Activated naive CD4-positive, alpha-beta T cell (primary cell): ENCODE measurements around the gene COL8A2.
A peak's percentile ranks its signal among the peaks of the same experiment; 100 is the strongest.
"Not testable (repeated sequence)": the region's sequence is repeated elsewhere in the genome, so short reads cannot be mapped to it uniquely, and the experiment has no call there.

Experiments used
- DNase-seq, 4 experiments: peaks; one replicate each; lab custom pipeline; 2025; lab: John Stamatoyannopoulos, UW

The COL8A2 gene

GRCh38 chr1:36125129-36125991, at the start of gene COL8A2:
TSS of gene COL8A2 (minus strand) at chr1:36125222. CDS start at chr1:36100242, 24,980 bp downstream.
- DNase-seq: no peak

GRCh38 chr1:36174713-36175112, 49.7 kb upstream of the COL8A2 start:
- no peak for DNase-seq

GRCh38 chr1:36172983-36173382, 48.0 kb upstream of the COL8A2 start:
- DNase-seq: no peak

- DNase-seq: no peak
Measured at GRCh38 chr1:36172017-36172747, 47.2 kb upstream of the COL8A2 start.

GRCh38 chr1:36170643-36171412, 45.8 kb upstream of the COL8A2 start:
- DNase-seq: no peak

DNA sequence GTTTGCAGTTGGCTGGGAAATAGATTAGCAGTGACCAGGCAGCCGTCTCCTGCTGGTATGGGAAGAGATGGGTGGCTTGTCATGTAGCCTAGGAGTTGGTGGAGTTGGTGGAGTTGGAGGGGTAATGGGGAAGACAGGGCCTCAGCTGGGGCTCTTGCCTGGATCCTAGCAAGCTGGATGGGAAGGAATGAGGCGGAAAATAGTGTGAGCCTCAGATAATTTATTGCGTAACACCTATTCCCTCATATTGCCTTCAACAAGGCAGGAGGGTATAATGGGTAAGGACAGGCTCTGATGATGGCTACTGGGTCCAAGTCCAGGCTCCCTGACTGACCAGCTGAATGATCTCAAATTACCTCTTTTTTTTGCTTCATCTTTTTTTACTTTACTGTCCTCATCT, 43.5 kb upstream of the COL8A2 start:
- DNase-seq: no peak

- DNase-seq: no peak
Measured at GRCh38 chr1:36166938-36167905, 42.2 kb upstream of the COL8A2 start.

DNA sequence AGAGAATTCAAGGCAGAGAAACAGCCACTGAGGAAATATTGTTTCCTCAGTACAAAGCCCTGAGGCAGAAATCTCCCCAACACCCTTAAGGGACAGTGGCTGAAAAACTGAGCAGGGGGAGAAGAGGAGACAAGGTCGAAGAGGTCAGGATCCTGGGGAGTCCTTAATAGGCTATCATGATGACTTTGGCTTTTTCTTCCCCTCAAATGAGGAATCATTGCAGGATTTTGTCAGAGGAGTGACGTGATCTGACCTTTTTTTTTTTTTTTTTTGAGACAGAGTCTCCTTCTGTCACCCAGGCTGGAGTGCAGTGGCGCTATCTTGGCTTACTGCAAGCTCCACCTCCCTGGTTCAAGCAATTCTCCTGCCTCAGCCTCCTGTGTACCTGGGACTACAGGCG, 41.1 kb upstream of the COL8A2 start:
- no peak for DNase-seq

DNA sequence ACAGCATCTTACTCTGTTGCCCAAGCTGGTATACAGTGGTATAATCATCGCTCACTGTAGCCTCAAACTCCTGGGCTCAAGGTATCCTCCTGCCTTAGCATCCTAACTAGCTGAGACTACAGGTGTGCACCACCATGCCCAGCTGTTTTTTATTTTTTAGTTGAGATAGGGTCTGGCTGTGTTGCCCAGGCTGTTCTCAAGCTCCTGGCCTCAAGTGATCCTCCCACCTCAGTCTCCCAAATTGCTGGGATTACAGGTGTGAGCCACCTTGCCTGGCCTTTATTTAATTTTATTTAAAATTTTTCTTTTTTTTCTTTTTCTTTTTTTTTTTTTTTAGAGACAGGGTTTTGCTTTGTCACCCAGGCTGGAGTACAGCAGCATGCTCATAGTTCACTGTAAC, 40.1 kb upstream of the COL8A2 start:
- no peak for DNase-seq

DNA sequence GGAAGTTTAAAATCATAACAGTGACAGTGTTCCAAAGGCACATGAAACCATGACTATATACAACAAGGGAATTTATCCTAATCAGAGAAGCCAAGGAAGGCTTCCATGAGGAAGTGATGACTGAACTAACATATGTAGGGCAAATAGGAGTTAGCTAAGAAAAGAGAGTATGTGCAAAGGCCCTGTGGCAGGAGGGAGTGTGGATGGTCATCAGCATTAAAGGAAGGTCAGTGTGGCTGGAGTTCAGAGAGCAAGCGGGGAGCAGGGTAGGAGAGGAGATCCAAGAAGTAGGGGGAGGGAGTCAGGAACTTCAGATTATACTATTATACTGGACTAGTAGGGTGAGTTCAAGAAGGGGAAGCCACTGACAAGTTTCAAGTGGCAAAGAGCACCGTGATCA, 39.3 kb upstream of the COL8A2 start:
- no peak for DNase-seq

- DNase-seq: no peak
Measured at GRCh38 chr1:36163426-36163825, 38.4 kb upstream of the COL8A2 start.

DNA sequence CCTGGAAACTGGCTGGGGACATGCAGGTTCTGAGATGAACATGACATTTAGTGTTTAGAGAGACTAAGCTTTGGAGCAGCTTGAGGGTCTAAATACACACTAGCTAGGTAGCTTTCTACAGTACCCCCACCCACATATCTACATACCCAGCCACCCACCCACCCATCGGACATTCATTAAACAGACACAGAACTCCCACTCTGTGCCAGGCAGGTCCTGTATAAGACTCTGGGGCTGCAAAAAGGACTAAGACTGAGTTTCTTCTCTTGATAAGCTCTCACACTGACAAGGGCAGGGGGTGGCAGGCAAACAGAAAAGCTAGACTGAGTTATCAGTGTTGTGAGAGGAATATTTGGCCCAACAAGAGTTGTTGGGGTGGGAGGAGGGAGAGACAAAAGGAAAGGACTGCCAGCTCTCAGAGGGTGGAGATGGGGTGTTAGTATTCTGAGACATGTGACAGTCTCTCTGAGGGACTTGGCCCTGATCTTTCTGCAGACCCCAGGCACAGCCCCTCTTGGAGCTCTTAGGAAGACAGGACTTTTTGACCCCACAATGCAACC, 37.7 kb upstream of the COL8A2 start:
- no peak for DNase-seq

- peak in 1 of 4 experiments; percentile 37 for DNase-seq
Measured at GRCh38 chr1:36161641-36162531, 36.9 kb upstream of the COL8A2 start.

GRCh38 chr1:36160949-36161485, 36.0 kb upstream of the COL8A2 start:
- DNase-seq: peak in 2 of 4 experiments; percentile 35 to 50

DNA sequence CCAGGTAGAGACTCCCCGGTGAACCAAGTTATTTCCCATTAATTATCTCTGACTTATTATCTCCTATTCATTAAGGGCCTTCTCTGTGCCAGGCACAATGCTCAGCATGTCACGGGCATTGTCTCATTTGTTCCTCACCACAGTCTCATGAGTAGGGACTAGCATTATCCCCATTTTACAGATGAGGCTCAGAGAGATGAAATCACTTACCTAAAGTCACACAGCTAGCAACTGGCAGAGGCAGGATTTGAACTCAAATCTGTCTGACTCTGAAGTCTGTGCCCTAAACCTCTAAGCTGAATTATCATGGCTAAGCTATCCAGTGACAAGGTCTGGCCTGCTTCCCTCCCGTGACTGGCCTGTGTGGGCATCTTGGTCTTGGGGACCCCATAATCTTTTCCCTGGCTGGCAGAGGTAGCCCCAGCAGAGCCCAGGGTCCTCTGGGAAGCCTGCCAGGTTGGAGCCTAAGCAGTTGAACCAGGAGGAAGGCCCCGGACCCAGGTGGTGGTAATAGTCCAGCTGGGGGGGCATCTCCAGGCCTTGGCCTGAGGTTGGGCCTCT, 35.4 kb upstream of the COL8A2 start:
- DNase-seq: no peak

- DNase-seq: no peak
Measured at GRCh38 chr1:36159614-36160387, 34.8 kb upstream of the COL8A2 start.

GRCh38 chr1:36158827-36159252, 33.8 kb upstream of the COL8A2 start:
- not testable (repeated sequence) for DNase-seq
